Measurements from ENCODE around the gene EWSR1. TPM values are rescaled to one million over a fixed set of nuclear protein-coding genes. Genes with fewer than 3 reads are reported as not detected.
A peak's percentile ranks its signal among the peaks of the same experiment; 100 is the strongest.

The EWSR1 gene
- total RNA-seq, 2 experiments from 2014 or later, result 292 to 309 TPM

DNA sequence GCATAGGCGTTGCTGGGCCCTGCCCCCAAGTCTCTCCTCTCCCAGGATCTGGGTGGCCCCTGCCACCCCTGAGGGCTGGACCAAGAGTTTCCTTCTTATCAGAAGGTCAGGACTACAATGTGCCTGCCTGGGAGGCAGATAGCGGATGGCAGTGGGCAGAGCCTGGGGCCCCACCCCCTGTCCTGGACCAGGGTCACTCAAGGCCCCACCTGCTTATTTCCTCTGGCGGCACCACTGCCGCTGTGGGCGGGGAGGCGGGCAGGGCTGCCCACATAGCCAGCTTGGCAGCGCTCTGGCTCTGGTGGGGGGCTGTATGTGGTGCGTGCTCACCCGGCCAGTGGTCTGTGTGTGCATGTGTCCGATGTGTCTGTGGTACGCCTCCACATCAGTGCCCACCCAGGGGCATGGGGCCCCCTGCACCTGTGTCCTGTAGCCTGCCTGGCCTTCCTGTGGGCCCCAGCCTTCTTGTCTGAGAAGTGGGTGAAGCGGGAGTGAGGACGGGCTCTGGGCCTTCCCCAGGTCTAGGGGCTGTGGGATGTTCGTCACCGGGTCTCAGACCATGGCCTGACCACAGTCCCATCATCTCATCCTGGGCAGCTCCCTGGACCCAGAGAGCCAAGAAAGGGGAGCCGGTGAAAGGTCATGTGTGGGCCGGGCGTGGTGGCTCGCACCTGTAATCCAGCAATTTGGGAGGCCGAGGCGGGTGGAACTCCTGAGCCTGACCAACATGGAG is 41.4 kb downstream of the EWSR1 start:
- CTCF ChIA-PET, result no interaction called here
- POLR2A ChIA-PET, result no interaction called here
- Mint-ChIP-seq H3K27ac (no peak overlapping the region), H3K36me3 (ENCODE audit: low read depth) (no peaks in the 10 kb centered on the region), H3K4me3 (no peak overlapping the region), H3K9me3 (no peaks in the 10 kb centered on the region), H3K27me3 (peaks cover 48% of the 10 kb centered on the region), H3K4me1 (ENCODE audit: low read depth) (peaks cover 21% of the 10 kb centered on the region)
- intact Hi-C loops (cut with DNase I, micrococcal nuclease), result no loop called here
- no peak overlapping the region for H3K4me3 ChIP-seq (ENCODE audit: low read length)
- H3K36me3 ChIP-seq (ENCODE audit: insufficient read depth, low read length), result no peaks in the 10 kb centered on the region
- ATAC-seq (ENCODE audit: poor library complexity) (no peak), DNase-seq (peak in 1 of 14 experiments; percentile 25)
- H3K9me3 ChIP-seq (ENCODE audit: control insufficient read depth in 1 of 2, insufficient read depth in 1 of 2, low read length in 2 of 2), result peaks cover 0 to 11% of the 10 kb centered on the region in 2 experiments
- peaks cover 39 to 40% of the 10 kb centered on the region in 2 experiments for H3K27me3 ChIP-seq (ENCODE audit: control insufficient read depth in 1 of 2, insufficient read depth in 2 of 2, low read length in 2 of 2)
- TF ChIP-seq, protein P1, sequence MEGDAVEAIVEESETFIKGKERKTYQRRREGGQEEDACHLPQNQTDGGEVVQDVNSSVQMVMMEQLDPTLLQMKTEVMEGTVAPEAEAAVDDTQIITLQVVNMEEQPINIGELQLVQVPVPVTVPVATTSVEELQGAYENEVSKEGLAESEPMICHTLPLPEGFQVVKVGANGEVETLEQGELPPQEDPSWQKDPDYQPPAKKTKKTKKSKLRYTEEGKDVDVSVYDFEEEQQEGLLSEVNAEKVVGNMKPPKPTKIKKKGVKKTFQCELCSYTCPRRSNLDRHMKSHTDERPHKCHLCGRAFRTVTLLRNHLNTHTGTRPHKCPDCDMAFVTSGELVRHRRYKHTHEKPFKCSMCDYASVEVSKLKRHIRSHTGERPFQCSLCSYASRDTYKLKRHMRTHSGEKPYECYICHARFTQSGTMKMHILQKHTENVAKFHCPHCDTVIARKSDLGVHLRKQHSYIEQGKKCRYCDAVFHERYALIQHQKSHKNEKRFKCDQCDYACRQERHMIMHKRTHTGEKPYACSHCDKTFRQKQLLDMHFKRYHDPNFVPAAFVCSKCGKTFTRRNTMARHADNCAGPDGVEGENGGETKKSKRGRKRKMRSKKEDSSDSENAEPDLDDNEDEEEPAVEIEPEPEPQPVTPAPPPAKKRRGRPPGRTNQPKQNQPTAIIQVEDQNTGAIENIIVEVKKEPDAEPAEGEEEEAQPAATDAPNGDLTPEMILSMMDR (IDR thresholded peaks at IDR 0.05), result no peak
- H3K4me1 ChIP-seq (ENCODE audit: insufficient read depth, low read length), result peaks cover 67% of the 10 kb centered on the region
- no peak overlapping the region for H3K27ac ChIP-seq (ENCODE audit: low read depth in 1 of 2, low read length in 2 of 2)

DNA sequence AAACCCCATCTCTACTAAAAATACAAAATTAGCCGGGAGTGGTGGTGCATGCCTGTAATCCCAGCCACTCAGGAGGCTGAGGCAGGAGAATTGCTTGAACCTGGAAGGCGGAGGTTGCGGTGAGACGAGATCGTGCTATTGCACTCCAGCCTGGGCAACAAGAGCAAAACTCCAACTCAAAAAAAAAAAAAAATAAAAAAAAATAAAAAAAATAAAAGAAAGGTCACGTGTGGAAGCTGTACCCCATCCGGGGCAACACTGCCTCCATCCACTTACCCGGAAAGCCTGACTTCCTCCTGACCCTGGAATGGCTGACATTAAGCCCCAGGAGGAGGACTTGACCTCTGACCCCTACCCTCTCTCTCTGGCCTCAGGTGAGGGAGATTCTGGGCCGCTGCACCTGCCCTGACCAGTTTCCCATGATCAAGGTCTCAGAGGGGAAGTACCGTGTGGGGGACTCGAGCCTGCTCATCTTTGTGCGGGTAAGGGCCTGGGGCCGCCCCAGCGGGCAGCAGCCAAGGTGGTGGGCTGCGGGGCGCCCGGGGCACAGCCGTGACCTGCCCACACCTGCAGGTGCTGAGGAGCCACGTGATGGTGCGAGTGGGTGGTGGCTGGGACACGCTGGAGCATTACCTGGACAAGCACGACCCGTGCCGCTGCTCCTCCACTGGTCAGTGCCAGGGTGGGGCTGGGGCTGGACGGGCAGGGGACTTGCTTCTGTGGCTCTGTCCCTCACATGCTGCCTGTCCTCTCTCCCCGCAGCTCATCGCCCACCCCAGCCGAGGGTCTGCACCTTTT is 42.2 kb downstream of the EWSR1 start:
- no peaks in the 10 kb centered on the region for H3K36me3 ChIP-seq (ENCODE audit: insufficient read depth, low read length)
- intact Hi-C loops (cut with DNase I, micrococcal nuclease), result no loop called here
- Mint-ChIP-seq H3K4me1 (ENCODE audit: low read depth) (peaks cover 24% of the 10 kb centered on the region), H3K27me3 (peaks cover 46% of the 10 kb centered on the region), H3K36me3 (ENCODE audit: low read depth) (no peaks in the 10 kb centered on the region), H3K4me3 (no peak overlapping the region), H3K27ac (no peak overlapping the region), H3K9me3 (no peaks in the 10 kb centered on the region)
- no peak overlapping the region for H3K4me3 ChIP-seq (ENCODE audit: low read length)
- ATAC-seq (ENCODE audit: poor library complexity) (no peak), DNase-seq (peak in 1 of 14 experiments; percentile 25)
- TF ChIP-seq, protein P1 (IDR thresholded peaks at IDR 0.05), result no peak
- ChIA-PET POLR2A (no interaction called here), CTCF (no interaction called here)
- H3K27ac ChIP-seq (ENCODE audit: low read depth in 1 of 2, low read length in 2 of 2), result no peak overlapping the region
- H3K4me1 ChIP-seq (ENCODE audit: insufficient read depth, low read length), result peaks cover 72% of the 10 kb centered on the region
- peaks cover 39 to 40% of the 10 kb centered on the region in 2 experiments for H3K27me3 ChIP-seq (ENCODE audit: control insufficient read depth in 1 of 2, insufficient read depth in 2 of 2, low read length in 2 of 2)
- peaks cover 0 to 11% of the 10 kb centered on the region in 2 experiments for H3K9me3 ChIP-seq (ENCODE audit: control insufficient read depth in 1 of 2, insufficient read depth in 1 of 2, low read length in 2 of 2)

DNA sequence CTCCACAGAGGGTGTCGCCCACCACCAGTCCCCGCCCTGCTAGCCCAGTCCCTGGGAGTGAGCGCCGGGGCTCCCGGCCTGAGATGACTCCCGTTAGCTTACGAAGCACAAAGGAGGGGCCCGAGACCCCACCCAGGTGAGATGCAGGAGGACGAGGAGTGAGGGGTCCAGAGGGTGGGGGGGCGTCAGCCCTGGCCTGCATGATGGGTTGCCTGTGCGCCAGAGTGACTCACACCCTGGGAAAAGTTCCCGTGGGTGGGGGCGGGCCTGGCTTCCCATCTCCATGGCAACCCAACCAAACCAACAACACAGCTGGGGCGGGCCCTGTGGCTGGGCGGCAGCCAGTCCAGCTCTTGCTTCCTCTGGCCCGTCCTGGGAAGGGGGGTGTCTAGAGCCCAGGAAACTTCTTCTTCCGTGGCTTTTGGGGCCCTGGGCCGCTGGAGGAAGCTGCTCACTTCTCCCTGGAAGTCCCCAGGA is 42.8 kb downstream of the EWSR1 start:
- Mint-ChIP-seq H3K36me3 (ENCODE audit: low read depth) (no peaks in the 10 kb centered on the region), H3K9me3 (no peaks in the 10 kb centered on the region), H3K4me3 (no peak overlapping the region), H3K27ac (no peak overlapping the region), H3K27me3 (peaks cover 40% of the 10 kb centered on the region), H3K4me1 (ENCODE audit: low read depth) (peaks cover 23% of the 10 kb centered on the region)
- H3K27me3 ChIP-seq (ENCODE audit: control insufficient read depth in 1 of 2, insufficient read depth in 2 of 2, low read length in 2 of 2), result peaks cover 36 to 39% of the 10 kb centered on the region in 2 experiments
- ChIA-PET POLR2A (no interaction called here), CTCF (no interaction called here)
- peaks cover 0 to 13% of the 10 kb centered on the region in 2 experiments for H3K9me3 ChIP-seq (ENCODE audit: control insufficient read depth in 1 of 2, insufficient read depth in 1 of 2, low read length in 2 of 2)
- no peaks in the 10 kb centered on the region for H3K36me3 ChIP-seq (ENCODE audit: insufficient read depth, low read length)
- ATAC-seq (ENCODE audit: poor library complexity) (peak; percentile 25), DNase-seq (peak in 9 of 14 experiments; percentile 17 to 85 (median 45))
- H3K4me1 ChIP-seq (ENCODE audit: insufficient read depth, low read length), result peaks cover 69% of the 10 kb centered on the region
- TF ChIP-seq, protein P1 (IDR thresholded peaks at IDR 0.05), result no peak
- H3K27ac ChIP-seq (ENCODE audit: low read depth in 1 of 2, low read length in 2 of 2), result no peak overlapping the region
- intact Hi-C loops (cut with DNase I, micrococcal nuclease), result no loop called here
- no peak overlapping the region for H3K4me3 ChIP-seq (ENCODE audit: low read length)

Measured in CD4-positive, alpha-beta T cell (primary cell).